ENCODE data around the gene RBM33. TPM values are rescaled to one million over a fixed set of nuclear protein-coding genes. Genes with fewer than 3 reads are reported as not detected.

RBM33 gene
- total RNA-seq, 1 experiment from 2014 or later, result 19.7 TPM

- peak; percentile 36 for DNase-seq (ENCODE audit: low read depth)
These were observed 160.7 kb downstream of the RBM33 start for GRCh38 chr7:155804897-155805825.

DNA sequence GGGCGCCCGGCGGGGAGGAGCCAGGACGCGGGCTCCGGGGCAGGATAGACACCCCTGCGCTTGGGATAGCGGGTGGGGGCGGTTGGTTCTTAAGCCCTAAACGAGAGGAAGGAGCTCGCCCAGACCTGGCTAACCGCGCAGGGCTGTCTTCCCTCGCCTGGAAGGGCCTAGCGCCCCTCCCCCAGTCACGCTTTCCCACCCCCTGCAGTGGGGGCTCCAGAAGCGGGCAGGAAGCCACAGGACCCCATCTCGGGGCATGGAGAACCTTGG, 161.3 kb downstream of the RBM33 start:
- DNase-seq (ENCODE audit: low read depth), result no peak

- no peak for DNase-seq (ENCODE audit: low read depth)
These were observed 161.8 kb downstream of the RBM33 start for GRCh38 chr7:155806096-155806871.

GRCh38 chr7:155807065-155807671, 162.7 kb downstream of the RBM33 start:
- DNase-seq (ENCODE audit: low read depth), result no peak

- DNase-seq (ENCODE audit: low read depth), result no peak
These were observed 163.5 kb downstream of the RBM33 start for GRCh38 chr7:155807789-155808548.

- DNase-seq (ENCODE audit: low read depth), result no peak
These were observed 164.3 kb downstream of the RBM33 start for GRCh38 chr7:155808549-155809331.

DNA sequence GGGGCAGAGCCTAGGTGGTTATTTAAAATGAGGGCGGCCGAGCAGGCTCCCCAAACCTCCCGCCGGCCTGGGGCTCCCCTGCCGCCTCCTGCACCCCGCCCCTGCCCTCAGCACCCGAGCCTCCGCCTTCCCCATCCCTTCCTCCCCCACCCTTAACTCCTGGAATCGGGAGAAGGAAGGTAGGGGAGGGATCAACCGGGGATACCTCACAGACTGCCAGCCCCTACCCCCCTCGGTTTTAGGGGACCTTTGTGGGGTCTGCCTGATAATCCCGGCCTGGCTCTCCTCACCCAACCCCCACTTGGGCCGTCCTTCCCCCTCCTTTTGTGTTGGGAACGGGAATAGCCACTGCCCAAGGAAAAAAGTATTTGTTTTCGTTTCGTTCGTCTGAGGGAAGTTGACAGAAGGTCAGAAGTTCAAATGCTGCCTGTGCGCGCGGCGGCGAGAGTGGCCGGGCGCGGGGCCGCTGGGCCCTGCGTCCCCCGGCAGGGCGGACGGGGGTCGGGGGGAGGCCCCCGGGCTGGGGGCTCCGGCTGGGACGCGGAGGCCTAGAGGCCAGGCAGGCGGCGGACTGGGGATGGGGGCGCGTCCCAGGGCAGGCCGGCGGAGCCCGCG, 165.0 kb downstream of the RBM33 start:
- DNase-seq (ENCODE audit: low read depth), result no peak

DNA sequence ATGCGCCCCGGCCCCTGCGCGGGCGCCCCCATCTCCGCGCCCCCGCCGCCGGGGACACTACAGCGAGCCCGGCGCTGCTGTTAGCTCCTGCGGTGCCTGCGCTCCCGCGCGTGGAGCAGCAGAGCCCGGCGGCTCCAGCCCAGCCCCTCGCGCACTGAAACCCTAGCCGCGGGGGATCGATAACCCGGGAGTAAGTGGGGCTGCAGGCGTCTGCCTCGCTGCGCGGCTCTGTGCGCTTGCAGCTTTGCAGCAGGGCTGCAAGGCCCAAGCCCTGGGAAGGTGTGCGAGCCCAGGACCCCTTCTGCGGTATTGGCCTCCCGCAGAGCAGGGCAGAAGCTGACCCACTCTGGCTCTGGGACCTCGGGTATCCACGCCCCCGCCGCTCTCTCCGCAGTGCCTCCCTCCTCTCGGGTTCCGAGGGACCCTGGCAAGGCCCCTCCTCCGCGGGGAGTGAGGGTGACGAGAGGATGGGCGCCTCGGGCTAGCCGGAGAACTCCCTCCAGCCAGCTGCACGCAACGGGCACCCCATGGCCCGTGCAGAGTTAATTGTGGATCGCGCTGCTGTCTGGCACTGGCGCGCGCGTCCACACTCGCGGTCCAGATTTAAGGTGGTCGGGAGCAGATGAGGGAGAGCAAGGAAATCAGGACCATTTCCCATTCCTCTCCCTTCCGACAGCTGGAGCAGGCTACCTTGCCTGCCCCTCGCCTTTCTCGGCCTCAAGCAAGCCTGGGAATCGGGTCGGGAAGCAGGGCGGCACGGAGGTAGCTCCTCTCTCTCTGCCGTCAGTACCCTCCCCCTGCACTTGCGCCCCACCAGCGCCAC, 165.7 kb downstream of the RBM33 start:
- DNase-seq (ENCODE audit: low read depth), result no peak

DNA sequence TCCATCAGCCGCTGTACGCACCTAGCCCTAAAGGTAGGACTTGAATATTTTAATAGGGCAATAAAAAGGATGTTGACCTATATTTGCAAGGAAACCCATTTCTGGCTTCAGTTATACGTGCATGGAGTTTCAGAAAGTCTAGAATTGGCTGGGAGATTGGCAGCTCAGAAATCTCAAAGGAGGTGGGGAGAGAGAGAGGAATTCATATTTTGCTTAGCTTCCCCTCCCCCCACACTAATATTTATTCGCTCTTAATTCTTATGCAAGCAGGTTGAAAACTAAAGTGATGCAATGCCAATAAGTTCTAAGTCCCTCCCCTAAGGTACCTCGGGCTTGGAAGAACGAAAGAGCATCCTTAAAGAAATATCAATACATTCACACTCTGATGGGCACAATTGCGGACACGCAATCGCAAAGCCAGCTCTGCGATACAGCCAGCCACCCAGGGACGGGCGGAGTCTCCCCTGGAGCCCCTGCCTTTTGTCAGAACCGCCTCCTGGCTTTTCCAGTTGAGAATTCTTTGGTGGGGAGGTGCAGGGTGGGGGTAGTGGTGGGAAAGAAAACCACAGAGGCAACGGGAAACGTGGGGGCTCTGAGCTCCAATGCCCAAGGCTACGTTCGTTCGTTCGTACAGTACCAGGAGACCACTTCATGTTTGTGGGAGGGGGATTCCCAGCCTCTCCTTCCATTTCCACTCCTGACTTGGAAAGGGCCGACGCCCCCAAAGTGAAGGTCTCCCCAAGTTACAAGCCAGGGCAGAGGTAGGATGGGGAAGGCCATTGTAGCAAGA, 166.5 kb downstream of the RBM33 start:
- no peak for DNase-seq (ENCODE audit: low read depth)

- DNase-seq (ENCODE audit: low read depth), result no peak
These were observed 167.1 kb downstream of the RBM33 start for GRCh38 chr7:155811560-155811894.

GRCh38 chr7:155811895-155812761, 167.7 kb downstream of the RBM33 start, which contains the start of gene SHH:
TSS of gene SHH (minus strand) at chr7:155812463. CDS start at chr7:155812122, 341 bp downstream.
- no peak for DNase-seq (ENCODE audit: low read depth)

GRCh38 chr7:155813125-155813524, 168.7 kb downstream of the RBM33 start:
- no peak for DNase-seq (ENCODE audit: low read depth)

GRCh38 chr7:155813546-155814315, 169.3 kb downstream of the RBM33 start:
- no peak for DNase-seq (ENCODE audit: low read depth)

DNA sequence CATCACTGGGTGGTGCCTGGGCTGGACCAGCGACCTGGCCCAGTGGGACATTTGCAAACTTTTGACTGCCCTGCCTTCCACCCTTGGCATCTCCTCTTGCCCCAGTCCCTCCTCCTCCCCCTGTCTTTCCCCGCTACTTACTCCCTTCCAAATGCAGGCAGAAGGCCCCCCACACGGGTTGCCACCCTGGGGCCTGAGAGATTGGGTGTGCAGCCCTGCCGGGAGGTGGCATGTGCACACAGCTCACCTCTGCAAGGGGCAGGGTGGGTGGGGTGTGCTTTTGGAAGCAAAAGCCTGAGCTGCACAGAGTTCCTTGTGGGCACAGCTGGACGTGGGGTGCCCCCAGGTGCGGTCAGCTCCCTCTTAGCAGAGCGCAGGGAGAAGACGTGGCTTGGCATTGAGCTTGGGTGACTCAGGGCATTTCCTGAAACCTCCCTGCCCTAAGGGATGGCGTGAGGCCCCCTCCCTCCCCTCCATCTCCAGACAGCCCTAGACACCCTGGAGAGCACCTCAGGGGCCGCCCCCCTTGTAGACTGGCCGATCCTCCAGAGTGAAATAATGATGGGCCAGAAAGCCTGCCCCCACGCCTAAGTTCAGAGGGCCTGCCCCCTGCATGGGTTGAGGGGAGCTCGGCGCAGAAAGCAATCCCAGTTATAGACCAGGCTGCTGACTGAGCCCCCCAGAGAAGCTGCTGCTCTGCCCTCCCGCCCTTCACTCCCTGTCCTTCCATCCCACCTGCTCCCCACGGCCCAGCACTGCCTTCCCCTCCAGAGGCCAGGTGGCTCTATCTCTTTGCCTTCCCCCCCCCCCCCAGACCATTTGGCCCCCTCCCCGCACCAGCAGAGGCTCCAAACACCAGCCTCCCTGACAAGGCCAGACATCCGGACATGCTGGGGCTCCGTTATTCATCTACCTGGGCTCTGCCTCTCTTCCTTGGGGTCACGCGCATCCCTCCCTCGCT, 170.1 kb downstream of the RBM33 start:
- peak; percentile 35 for DNase-seq (ENCODE audit: low read depth)
